ENCODE measurements around the gene MSI2.

DNA sequence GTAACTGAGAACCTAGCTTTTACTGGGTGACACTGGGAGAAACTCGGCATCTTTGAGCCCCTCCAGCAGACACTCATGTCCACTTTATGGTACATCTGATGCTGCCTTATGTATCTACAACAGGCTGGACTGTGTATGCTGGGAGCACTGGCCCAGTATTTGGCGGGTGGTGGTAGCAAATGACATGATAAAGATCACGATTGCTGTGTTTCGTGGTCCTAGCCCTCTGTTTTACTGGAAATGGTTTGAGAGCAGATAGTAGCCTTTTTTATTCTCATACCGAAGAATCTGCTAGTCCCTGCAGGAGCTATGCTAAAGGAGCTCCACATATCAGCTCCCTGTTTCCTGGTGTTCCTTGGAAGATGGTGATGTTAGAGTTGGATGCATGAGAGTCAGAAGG lies 338.4 kb downstream of the MSI2 start:
- TF ChIP-seq EZH2 (IDR thresholded peaks at IDR 0.05; ENCODE audit: insufficient read depth, poor library complexity, severe bottlenecking), result no peak
- TF ChIP-seq EZH2phosphoT487 (IDR thresholded peaks at IDR 0.05; ENCODE audit: insufficient read depth, low read depth), result no peak

Measured in GM23248 (cell line).